Subcutaneous adipose tissue (tissue), 4 donors: ENCODE data around the gene NKAIN4. TPM values are rescaled to one million over a fixed set of nuclear protein-coding genes. Genes with fewer than 3 reads are reported as not detected.

ENCODE experiments used
- CTCF ChIP-seq: fragments of 450-650 bp; IDR thresholded peaks from one replicate; pipeline ENCODE4 v1.5.1; 2016; ENCODE audit warnings: low read depth, mild to moderate bottlenecking, control low read depth, antibody characterized with exemption, moderate library complexity
- total RNA-seq, 4 donors: library from RNA; depleted of rRNA; stranded (reverse); fragments of >200 nt; gene quantifications; one replicate each; pipeline ENCODE4 v1.1.0, GENCODE V29; 2016

Gene NKAIN4
- total RNA-seq, 4 donors from 2014 or later = not detected

GRCh38 chr20:63253438-63254231, 628 bp downstream of the NKAIN4 start:
- TF ChIP-seq CTCF = no peak

GRCh38 chr20:63253065-63253437, 1.2 kb downstream of the NKAIN4 start:
- TF ChIP-seq CTCF = no peak

- no peak for TF ChIP-seq CTCF
These were observed 2.0 kb downstream of the NKAIN4 start for GRCh38 chr20:63252284-63252711.

- TF ChIP-seq CTCF = no peak
These were observed 4.4 kb downstream of the NKAIN4 start for GRCh38 chr20:63249891-63250290.

GRCh38 chr20:63248835-63249591, 5.2 kb downstream of the NKAIN4 start:
- TF ChIP-seq CTCF = no peak

- TF ChIP-seq CTCF = no peak
These were observed 6.5 kb downstream of the NKAIN4 start for GRCh38 chr20:63247671-63248228.
